GM04504 (cell line): Measurements from ENCODE around the gene UBAP1.
"Not testable (repeated sequence)": the region's sequence is repeated elsewhere in the genome, so short reads cannot be mapped to it uniquely, and the experiment has no call there.

Experiments used
- DNase-seq: peaks from one replicate; pipeline ENCODE4 v3.0.0-alpha.2; 2012; ENCODE audit warnings: low read depth

Gene UBAP1

GRCh38 chr9:34178436-34179212 lies at the start of gene UBAP1:
Gene UBAP1, plus strand, starts transcription at chr9:34179043. Its CDS starts 41,872 bp downstream, at chr9:34220915.
- DNase-seq, result peak; percentile 95

GRCh38 chr9:34131571-34131970 lies 47.3 kb upstream of the UBAP1 start:
- no peak for DNase-seq

- DNase-seq, result no peak
Measured at GRCh38 chr9:34133436-34133949, 45.4 kb upstream of the UBAP1 start.

DNA sequence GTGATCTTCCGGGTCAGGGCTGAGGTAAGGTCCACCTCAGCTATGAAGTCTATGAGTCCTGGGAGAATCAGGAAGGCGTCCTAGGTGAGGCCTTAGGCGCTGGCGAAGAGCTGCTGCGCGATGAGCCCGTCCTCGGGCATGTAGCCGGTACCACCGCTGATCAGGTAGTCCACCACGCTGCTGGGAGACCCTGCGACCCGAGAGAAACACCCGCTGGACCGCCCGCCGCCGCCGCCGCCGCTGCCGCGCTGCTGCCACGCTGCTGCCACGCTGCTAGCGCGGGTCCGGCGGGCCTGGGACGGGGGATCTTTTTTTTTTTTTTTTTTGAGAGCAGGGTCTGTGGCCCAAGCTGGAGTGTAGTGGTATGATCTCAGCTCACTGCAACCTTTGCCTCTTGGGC lies 44.3 kb upstream of the UBAP1 start:
- DNase-seq, result no peak

GRCh38 chr9:34138644-34139043 lies 40.2 kb upstream of the UBAP1 start:
- DNase-seq, result not testable (repeated sequence)

- DNase-seq, result peak; percentile 82
Measured at GRCh38 chr9:34139477-34140146, 39.2 kb upstream of the UBAP1 start.

DNA sequence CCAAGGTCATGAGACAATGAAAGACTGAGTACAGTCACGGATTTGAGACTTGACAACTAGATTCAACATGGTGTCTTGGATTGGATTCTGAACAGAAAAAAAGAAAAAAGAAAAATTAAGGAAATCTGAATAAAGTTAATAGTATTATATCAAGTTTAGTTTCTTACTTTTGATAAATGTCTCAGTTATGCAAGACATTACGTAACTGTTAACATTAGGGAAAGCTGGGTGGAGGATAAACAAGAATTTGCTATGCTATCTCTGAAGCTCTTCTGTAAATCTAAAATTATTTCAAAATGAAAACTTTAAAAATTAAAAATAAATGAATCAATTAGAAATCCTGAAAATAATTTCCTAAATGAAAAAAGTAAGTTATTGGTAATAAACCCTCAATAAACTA lies 38.0 kb upstream of the UBAP1 start:
- DNase-seq, result no peak

GRCh38 chr9:34143116-34143515 lies 35.7 kb upstream of the UBAP1 start:
- no peak for DNase-seq

- no peak for DNase-seq
Measured at GRCh38 chr9:34145165-34145564, 33.7 kb upstream of the UBAP1 start.

- no peak for DNase-seq
Measured at GRCh38 chr9:34151398-34151797, 27.4 kb upstream of the UBAP1 start.

GRCh38 chr9:34154057-34154456 lies 24.8 kb upstream of the UBAP1 start:
- DNase-seq, result no peak

GRCh38 chr9:34157318-34157717 lies 21.5 kb upstream of the UBAP1 start:
- DNase-seq, result no peak

GRCh38 chr9:34157898-34158297 lies 20.9 kb upstream of the UBAP1 start:
- DNase-seq, result no peak

DNA sequence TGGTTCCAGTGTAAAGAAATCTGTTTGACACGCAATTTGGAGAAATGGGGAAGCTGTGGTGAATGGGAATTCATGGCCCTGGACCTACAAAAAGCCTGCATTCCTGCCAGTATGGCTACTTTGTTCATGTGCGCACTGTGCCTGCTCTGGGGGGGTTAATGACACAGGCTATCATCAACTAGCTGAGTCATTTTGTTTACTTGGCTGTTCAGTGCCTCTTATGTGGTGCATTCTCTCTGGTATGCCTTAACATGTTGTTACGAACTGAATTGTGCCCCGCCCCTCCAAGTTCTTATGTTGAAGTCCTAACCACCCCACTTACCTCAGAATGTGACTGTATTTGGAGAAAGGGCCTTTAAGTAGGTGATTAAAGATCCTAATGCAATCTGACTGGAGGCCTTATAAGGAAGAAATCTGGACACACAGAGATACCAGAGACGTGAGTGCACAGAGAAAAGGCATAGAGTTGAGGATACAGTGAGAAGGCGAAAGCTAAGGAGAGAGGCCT lies 20.4 kb upstream of the UBAP1 start:
- no peak for DNase-seq

DNA sequence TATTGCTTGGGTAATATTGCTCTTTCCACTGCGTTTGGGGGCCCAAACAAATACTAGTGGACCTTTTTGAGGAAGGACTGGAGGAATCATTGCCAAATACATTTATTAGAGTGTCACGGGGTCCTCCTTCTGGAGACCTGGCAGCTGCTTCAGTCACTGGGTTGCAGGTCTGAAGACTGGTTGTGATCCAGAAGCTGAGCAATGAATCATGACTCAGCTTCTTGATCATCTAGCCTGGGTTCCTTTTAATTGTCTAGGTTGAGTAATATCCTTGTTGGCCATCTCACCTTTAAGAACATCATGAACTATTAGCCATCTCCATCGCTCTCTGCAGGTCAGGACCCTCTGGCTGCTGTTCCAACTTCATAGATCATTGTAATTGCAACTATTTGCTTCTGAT lies 15.4 kb upstream of the UBAP1 start:
- DNase-seq, result no peak

- no peak for DNase-seq
Measured at GRCh38 chr9:34169125-34169524, 9.7 kb upstream of the UBAP1 start.

GRCh38 chr9:34170237-34170991 lies 8.4 kb upstream of the UBAP1 start:
- no peak for DNase-seq

- DNase-seq, result no peak
Measured at GRCh38 chr9:34171753-34172535, 6.9 kb upstream of the UBAP1 start.

- DNase-seq, result no peak
Measured at GRCh38 chr9:34176089-34176488, 2.8 kb upstream of the UBAP1 start.

DNA sequence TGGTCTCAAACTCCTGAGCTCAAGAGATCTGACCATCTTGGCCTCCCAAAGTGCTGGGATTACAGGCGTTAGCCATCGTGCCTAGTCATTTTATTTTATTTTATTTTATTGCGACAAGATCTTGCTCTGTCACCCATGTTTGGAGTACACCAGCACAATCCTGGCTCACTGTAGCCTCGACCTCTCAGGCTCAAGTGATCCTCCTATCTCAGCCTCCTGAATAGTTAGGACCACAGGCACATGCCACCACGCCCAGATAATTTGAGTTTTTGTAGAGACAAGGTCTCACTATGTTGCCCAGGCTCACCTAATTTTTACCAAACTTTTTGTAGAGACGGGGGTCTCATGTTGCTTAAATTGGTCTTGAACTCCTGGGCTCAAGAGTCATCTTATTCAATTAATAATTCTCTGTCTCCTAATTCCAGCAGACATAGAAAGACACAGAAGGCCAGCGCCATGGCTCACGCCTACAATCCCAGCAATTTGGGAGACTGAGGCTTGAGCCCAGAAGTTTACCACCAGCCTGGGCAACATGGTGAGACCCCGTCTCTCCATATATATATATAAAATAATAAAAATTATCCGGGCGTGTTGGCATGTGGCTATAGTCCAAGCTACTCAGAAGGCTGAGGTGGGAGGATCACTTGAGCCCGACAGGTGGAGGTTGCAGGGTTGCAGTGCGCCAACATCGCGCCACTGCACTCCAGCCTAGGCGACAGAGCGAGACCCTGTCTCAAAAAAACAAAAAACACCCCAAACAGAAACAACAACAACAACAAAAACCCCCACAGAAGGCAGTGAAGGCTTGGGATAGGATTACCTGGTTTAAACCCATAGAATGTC lies 1.0 kb upstream of the UBAP1 start:
- no peak for DNase-seq
